Measurements from ENCODE around the gene SH3PXD2A.

SH3PXD2A gene

GRCh38 chr10:103737735-103738367 lies 117.5 kb downstream of the SH3PXD2A start:
- no peak for TF ChIP-seq CTCF (IDR thresholded peaks at IDR 0.05)

GRCh38 chr10:103736763-103737162 lies 118.6 kb downstream of the SH3PXD2A start:
- TF ChIP-seq CTCF (IDR thresholded peaks at IDR 0.05) = no peak

GRCh38 chr10:103736044-103736443 lies 119.3 kb downstream of the SH3PXD2A start:
- no peak for TF ChIP-seq CTCF (IDR thresholded peaks at IDR 0.05)

GRCh38 chr10:103734731-103735130 lies 120.6 kb downstream of the SH3PXD2A start:
- TF ChIP-seq CTCF (IDR thresholded peaks at IDR 0.05) = no peak

GRCh38 chr10:103733045-103733419 lies 122.3 kb downstream of the SH3PXD2A start:
- no peak for TF ChIP-seq CTCF (IDR thresholded peaks at IDR 0.05)

- no peak for TF ChIP-seq CTCF (IDR thresholded peaks at IDR 0.05)
Observed at GRCh38 chr10:103732339-103733044, 122.9 kb downstream of the SH3PXD2A start.

GRCh38 chr10:103731609-103732270 lies 123.6 kb downstream of the SH3PXD2A start:
- no peak for TF ChIP-seq CTCF (IDR thresholded peaks at IDR 0.05)
